ENCODE data around the gene RAD51B.

- TF ChIP-seq CTCF (conservative IDR thresholded peaks at IDR 0.05; ENCODE audit: low read depth, low read length) (no peak), EZH2 (IDR thresholded peaks at IDR 0.05; ENCODE audit: borderline replicate concordance, low read depth, low read length, poor library complexity, severe bottlenecking) (no peak)
Measured at GRCh38 chr14:68677476-68677875, 857.9 kb downstream of the RAD51B start.

Data from A673 (cell line).